Endothelial cell of umbilical vein (primary cell): ENCODE data around the gene ABHD5. TPM values are rescaled to one million over a fixed set of nuclear protein-coding genes. Genes with fewer than 3 reads are reported as not detected.

ENCODE experiments used
- BruUV-seq: library from RNA; stranded (reverse); fragments of 400-500 nt; replicated peaks from 2 replicates; lab custom pipeline; 2021; lab: Mats Ljungman, UMichigan
- CTCF ChIA-PET: fragments of 300-600, 350-600 bp; sonication (Branson Sonifier 250); formaldehyde crosslinking; loops from one replicate; lab custom pipeline; 2021; ENCODE audit warnings: antibody characterized with exemption, inconsistent platforms; lab: Charles Lee
- POLR2A ChIA-PET: fragments of 300-600, 350-600 bp; sonication (Branson Sonifier 250); formaldehyde crosslinking; loops from one replicate; lab custom pipeline; 2021; ENCODE audit warnings: antibody characterized with exemption, inconsistent platforms; lab: Charles Lee
- DNase-seq: peaks from one replicate; pipeline ENCODE4 v3.0.0-alpha.2; 2011; ENCODE audit warnings: low read depth, low spot score
- FAIRE-seq: peaks from 2 replicates; lab custom pipeline; 2011; peaks lifted over from hg19 to GRCh38; lab: Jason Lieb, UNC
- H2AFZ ChIP-seq: 2 replicates; pipeline ENCODE4 v1.6.0; 2012; ENCODE audit warnings: low read depth, low read length, control low read depth, inconsistent platforms
- H3K27ac ChIP-seq: 2 replicates; pipeline ENCODE4 v1.5.1; 2011; ENCODE audit warnings: low read depth, mild to moderate bottlenecking, control low read depth, low read length, moderate library complexity; ENCODE audit not compliant: insufficient read depth
- H3K27me3 ChIP-seq, 2 experiments: 2 replicates each; pipeline versions ENCODE4 v1.6.0 to v1.6.1; 2011; ENCODE audit warnings: low read length in 2 of 2, mixed read lengths in 1 of 2; ENCODE audit not compliant: control insufficient read depth in 2 of 2, insufficient read depth in 2 of 2
- H3K36me3 ChIP-seq, 2 experiments: 2 replicates in 1 of 2; 3 replicates in 1 of 2; pipeline ENCODE4 v1.5.1; 2011; ENCODE audit warnings: low read length in 2 of 2, mild to moderate bottlenecking in 1 of 2, moderate library complexity in 1 of 2; ENCODE audit not compliant: control insufficient read depth in 2 of 2, insufficient read depth in 2 of 2; ENCODE audit errors: extremely low read depth in 1 of 2
- H3K4me1 ChIP-seq: 3 replicates; pipeline ENCODE4 v1.5.1; 2011; ENCODE audit warnings: mild to moderate bottlenecking, low read length; ENCODE audit not compliant: control insufficient read depth, insufficient read depth; ENCODE audit errors: extremely low read depth
- H3K4me2 ChIP-seq: 2 replicates; pipeline ENCODE4 v1.6.1; 2011; ENCODE audit warnings: low read length, control low read depth, mixed read lengths; ENCODE audit not compliant: insufficient read depth
- H3K4me3 ChIP-seq, 3 experiments: fragments of 200-600 bp in 1 of 3; sonication (generic), shearing (Covaris generic) in 1 of 3; replicated peaks in 1 of 3; 2 replicates each; pipeline ENCODE4 v1.5.1; 2011 to 2016; ENCODE audit warnings: control low read depth in 3 of 3, low read length in 3 of 3, mild to moderate bottlenecking in 2 of 3, inconsistent platforms in 1 of 3, low read depth in 1 of 3, moderate library complexity in 1 of 3; ENCODE audit not compliant: insufficient read depth in 1 of 3
- H3K79me2 ChIP-seq: 2 replicates; pipeline ENCODE4 v1.6.0; 2012; ENCODE audit warnings: low read length, inconsistent platforms; ENCODE audit not compliant: control insufficient read depth, insufficient read depth
- H3K9ac ChIP-seq: replicated peaks from 2 replicates; pipeline ENCODE3; 2011; ENCODE audit warnings: low read length, control low read depth; ENCODE audit not compliant: insufficient read depth; ENCODE audit errors: extremely low read depth
- H3K9me1 ChIP-seq: replicated peaks from 3 replicates; pipeline ENCODE4 v1.6.0; 2011; ENCODE audit warnings: mild to moderate bottlenecking, low read length; ENCODE audit not compliant: control insufficient read depth, insufficient read depth; ENCODE audit errors: extremely low read depth
- H3K9me3 ChIP-seq: replicated peaks from 2 replicates; pipeline ENCODE4 v1.5.1; 2012; ENCODE audit warnings: low read length, inconsistent platforms; ENCODE audit not compliant: control insufficient read depth, insufficient read depth
- H4K20me1 ChIP-seq: replicated peaks from 2 replicates; pipeline ENCODE3; 2011; ENCODE audit warnings: mild to moderate bottlenecking, low read length; ENCODE audit not compliant: control insufficient read depth, insufficient read depth; ENCODE audit errors: extremely low read depth
- CTCF ChIP-seq, 2 donors: IDR thresholded peaks; 1 replicate in 1 of 2; 2 replicates in 1 of 2; pipeline ENCODE4 v1.5.1; 2011; ENCODE audit warnings: low read length in 2 of 2, mild to moderate bottlenecking in 2 of 2, moderate library complexity in 2 of 2, control low read depth in 1 of 2, inconsistent platforms in 1 of 2, low read depth in 1 of 2; ENCODE audit not compliant: insufficient read depth in 1 of 2; ENCODE audit errors: extremely low read depth in 1 of 2
- EZH2 ChIP-seq: IDR thresholded peaks from 2 replicates; pipeline ENCODE4 v1.6.1; 2012; ENCODE audit warnings: borderline replicate concordance, low read depth, mild to moderate bottlenecking, moderate library complexity, low read length, inconsistent platforms; ENCODE audit not compliant: severe bottlenecking
- FOS ChIP-seq: IDR thresholded peaks from 2 replicates; pipeline ENCODE4 v1.6.1; 2011; ENCODE audit warnings: mild to moderate bottlenecking, low read length, moderate library complexity, borderline replicate concordance; ENCODE audit not compliant: insufficient read depth
- JUN ChIP-seq: IDR thresholded peaks from 2 replicates; pipeline ENCODE4 v1.6.1; 2011; ENCODE audit warnings: borderline replicate concordance, low read depth; ENCODE audit not compliant: insufficient read length, insufficient read depth
- MAX ChIP-seq: IDR thresholded peaks from 2 replicates; pipeline ENCODE4 v1.6.1; 2011; ENCODE audit not compliant: insufficient read depth, insufficient read length
- MYC ChIP-seq: IDR thresholded peaks from one replicate; pipeline ENCODE4 v1.6.1; 2011; ENCODE audit warnings: mild to moderate bottlenecking, low read depth, low read length
- POLR2AphosphoS5 ChIP-seq: IDR thresholded peaks from 2 replicates; pipeline ENCODE4 v1.6.1; 2012; ENCODE audit warnings: low read depth, mild to moderate bottlenecking, control low read depth, low read length, moderate library complexity; ENCODE audit not compliant: insufficient read depth
- dilution Hi-C: fragments of 300-500 bp; cut with MboI; formaldehyde crosslinking; loops from one replicate; pipeline ENCODE4 v1.15.0; 2019; ENCODE audit warnings: low sequenced_read_pairs; ENCODE audit not compliant: extremely low pct_ligation_motif_present
- intact Hi-C: fragments of 100-400 bp; cut with micrococcal nuclease; formaldehyde crosslinking; loops from one replicate; pipeline ENCODE4 v1.10.0; 2022
- polyA plus RNA-seq, 4 experiments: library from polyadenylated mRNA; depleted of rRNA in 3 of 4; stranded (reverse) in 3 of 4; unstranded in 1 of 4; fragments of >200 nt; gene quantifications; 2 replicates each; pipeline versions ENCODE4 v1.2.1 to v1.2.3, GENCODE V29; 2011 to 2012; ENCODE audit warnings: missing spikeins in 1 of 4
- total RNA-seq: library from RNA; stranded (reverse); gene quantifications from 2 replicates; pipeline ENCODE4 v1.2.3, GENCODE V29; 2021

Gene ABHD5
- total and polyA plus RNA-seq, 2 donors (not counting 3 experiments of a cell fraction or from before 2014, with no cell fraction given) = 10.0 to 21.2 TPM

GRCh38 chr3:43734685-43735084, 43.9 kb downstream of the ABHD5 start:
- intact Hi-C loops (no loop called here), dilution Hi-C loops (no loop called here)
- Histone ChIP-seq H3K4me2 (no peak overlapping the region), H3K4me1 (peaks cover 2% of the 10 kb centered on the region), H3K9me3 (no peaks in the 10 kb centered on the region), H3K36me3 (no peaks in the 10 kb centered on the region), H4K20me1 (no peaks in the 10 kb centered on the region), H3K79me2 (no peaks in the 10 kb centered on the region), H3K9ac (no peak overlapping the region), H3K9me1 (no peaks in the 10 kb centered on the region), H3K27me3 (no peaks in the 10 kb centered on the region), H3K27ac (no peak overlapping the region), H3K4me3 (no peak overlapping the region), H2AFZ (no peak overlapping the region)
- CTCF ChIA-PET = no interaction called here
- FAIRE-seq (no peak), DNase-seq (no peak)
- POLR2A ChIA-PET = no interaction called here
- no TSS peak for BruUV-seq
- TF ChIP-seq MYC = no peak
- TF ChIP-seq CTCF (IDR thresholded peaks at IDR 0.05; ENCODE audit: extremely low read depth in 1 of 2, insufficient read depth in 1 of 2, low read depth in 1 of 2, low read length in 2 of 2) = no peak
- TF ChIP-seq JUN = no peak
- no peak for TF ChIP-seq EZH2

- H2AFZ ChIP-seq = no peak overlapping the region
- FAIRE-seq (no peak), DNase-seq (no peak)
- peaks cover 2% of the 10 kb centered on the region for H3K4me1 ChIP-seq
- no peaks in the 10 kb centered on the region for H3K79me2 ChIP-seq
- dilution Hi-C loops (no loop called here), intact Hi-C loops (no loop called here)
- H3K9ac ChIP-seq = no peak overlapping the region
- no peaks in the 10 kb centered on the region for H4K20me1 ChIP-seq
- BruUV-seq = no TSS peak
- H3K4me3 ChIP-seq = no peak overlapping the region
- POLR2A ChIA-PET = no interaction called here
- no peaks in the 10 kb centered on the region for H3K9me1 ChIP-seq
- H3K27ac ChIP-seq = no peak overlapping the region
- no peaks in the 10 kb centered on the region for H3K36me3 ChIP-seq
- TF ChIP-seq EZH2 (no peak), POLR2AphosphoS5 (no peak), MAX (no peak), FOS (no peak)
- H3K27me3 ChIP-seq = no peaks in the 10 kb centered on the region
- CTCF ChIA-PET = no interaction called here
- no peak overlapping the region for H3K4me2 ChIP-seq
- H3K9me3 ChIP-seq = no peaks in the 10 kb centered on the region
These were observed 44.9 kb downstream of the ABHD5 start for GRCh38 chr3:43735618-43736017.
